Fibroblast of skin of left biceps (primary cell): ENCODE results near the gene ZNF32.
"Not testable (repeated sequence)": the region's sequence is repeated elsewhere in the genome, so short reads cannot be mapped to it uniquely, and the experiment has no call there.

Experiments
- DNase-seq, 2 experiments: peaks; one replicate each; pipeline ENCODE4 v3.0.0-alpha.2; 2013; ENCODE audit warnings: low read depth in 2 of 2

ZNF32 gene

GRCh38 chr10:43635816-43636215 is 12.9 kb downstream of the ZNF32 start:
- not testable (repeated sequence) for DNase-seq

- DNase-seq, result no peak
These were observed 19.7 kb downstream of the ZNF32 start for GRCh38 chr10:43628956-43629355.

DNA sequence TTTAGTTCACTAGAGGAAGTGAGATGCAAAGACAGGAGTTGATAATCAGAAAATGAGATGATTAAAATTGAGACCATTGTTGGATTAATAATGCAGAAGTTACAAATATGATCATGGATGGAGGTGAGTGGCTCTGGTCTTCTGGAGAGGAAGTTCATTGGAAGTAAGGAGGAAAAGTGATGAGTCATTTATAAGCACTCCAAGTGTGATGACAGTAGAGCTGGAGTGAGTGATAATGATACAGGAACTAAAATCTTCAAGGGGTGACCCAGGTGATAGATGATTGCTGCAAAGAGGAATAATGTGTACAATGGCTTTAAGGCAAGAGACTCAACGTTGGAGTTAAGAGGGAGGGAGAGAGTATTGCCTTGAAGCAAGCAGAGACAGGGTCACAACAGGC is 20.7 kb downstream of the ZNF32 start:
- DNase-seq, result no peak

DNA sequence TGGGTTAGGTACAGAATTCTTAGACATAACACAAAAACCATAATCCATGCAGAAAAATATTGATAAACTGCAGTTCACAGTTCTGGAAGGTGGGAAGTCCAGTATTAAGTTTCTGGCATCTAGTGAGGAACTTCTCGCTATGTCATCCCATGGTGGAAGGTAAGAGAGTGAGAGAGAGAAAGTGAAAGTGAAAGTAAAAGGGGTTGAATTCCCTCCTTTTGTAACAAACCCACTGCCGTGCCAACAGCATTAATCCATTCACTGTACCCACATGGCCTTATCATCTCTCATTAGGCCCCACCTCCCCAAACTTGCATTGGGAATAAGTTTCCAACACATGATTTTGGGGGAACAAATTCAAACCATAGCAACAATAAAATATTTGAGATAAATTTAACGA is 25.3 kb downstream of the ZNF32 start:
- DNase-seq, result no peak

DNA sequence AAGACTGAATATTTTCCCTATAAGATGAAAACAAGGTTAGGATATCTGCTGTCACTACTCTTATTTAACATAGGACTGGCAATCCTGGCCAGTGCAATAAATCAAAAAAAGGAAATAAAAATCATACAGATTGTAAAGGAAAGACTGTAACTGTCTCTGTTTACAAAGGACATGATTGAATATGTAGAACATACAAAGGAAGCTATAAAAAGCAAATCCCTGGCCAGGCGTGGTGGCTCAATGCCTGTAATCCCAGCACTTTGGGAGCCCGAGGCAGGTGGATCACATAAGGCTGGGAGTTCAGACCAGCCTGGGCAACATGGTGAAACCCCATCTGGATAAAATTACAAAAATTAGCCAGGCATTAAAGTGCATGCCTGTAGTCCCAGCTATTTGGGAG is 26.6 kb downstream of the ZNF32 start:
- no peak for DNase-seq

GRCh38 chr10:43619368-43619767 is 29.3 kb downstream of the ZNF32 start:
- DNase-seq, result no peak

DNA sequence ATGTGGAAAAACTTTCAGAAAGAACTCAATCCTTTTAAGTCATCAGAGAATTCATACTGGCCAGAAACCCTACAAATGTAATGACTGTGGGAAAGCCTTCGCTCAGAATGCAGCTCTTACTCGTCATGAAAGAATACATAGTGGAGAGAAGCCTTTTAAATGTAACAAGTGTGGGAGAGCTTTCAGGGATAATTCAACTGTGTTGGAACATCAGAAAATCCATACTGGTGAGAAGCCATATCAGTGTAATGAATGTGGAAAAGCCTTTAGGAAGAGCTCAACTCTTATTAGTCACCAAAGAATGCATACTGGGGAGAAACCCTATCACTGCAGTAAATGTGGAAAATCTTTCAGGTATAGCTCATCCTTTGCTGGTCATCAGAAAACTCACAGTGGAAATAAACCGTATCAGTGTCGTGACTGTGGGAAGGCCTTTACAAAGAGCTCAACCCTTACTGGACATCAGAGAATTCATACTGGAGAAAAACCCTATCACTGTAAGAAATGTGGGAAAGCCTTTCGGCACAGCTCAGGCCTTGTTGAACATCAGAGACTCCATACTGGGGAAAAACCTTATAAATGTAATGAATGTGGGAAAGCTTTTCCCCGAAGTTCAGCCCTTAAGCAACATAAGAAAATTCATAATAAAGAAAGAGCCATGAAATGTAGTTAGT is 31.8 kb downstream of the ZNF32 start:
- no peak for DNase-seq

DNA sequence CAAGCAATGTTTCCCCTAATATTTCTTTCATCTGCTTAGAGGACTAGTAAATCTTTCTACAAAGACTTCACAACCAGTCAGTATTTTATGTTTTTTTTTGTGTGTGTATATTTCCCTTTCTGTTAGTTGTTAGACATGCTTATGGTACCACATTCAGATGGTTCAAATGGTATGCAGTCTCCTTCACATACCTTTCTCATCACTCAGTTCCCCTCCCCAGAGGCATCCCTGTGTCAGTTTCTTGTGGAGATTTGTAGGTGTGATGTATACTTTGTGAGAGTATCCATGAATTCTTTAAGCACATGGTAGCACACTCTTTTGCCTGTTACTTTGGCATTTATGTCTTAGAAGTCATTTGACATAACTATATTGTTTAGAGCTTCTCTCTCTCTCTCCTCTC is 38.0 kb downstream of the ZNF32 start:
- DNase-seq, result no peak

DNA sequence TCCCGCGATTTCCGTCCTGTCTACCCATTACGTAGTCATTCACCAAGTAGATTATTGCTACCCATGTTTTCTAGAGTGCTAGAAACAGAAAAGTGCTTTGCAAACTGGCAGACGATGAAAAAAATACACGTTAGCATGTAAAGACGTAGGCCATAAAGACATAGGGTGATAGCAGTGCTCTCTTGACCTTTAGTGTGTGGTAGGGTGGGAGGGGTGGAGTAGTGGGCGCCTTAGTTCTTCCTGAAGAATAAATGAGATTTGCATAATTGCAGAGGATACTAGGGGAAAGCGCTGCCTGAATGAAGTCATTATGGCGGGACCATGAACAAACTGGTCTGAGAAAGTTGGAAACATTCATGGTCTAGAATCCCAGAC is 41.5 kb downstream of the ZNF32 start:
- no peak for DNase-seq

DNA sequence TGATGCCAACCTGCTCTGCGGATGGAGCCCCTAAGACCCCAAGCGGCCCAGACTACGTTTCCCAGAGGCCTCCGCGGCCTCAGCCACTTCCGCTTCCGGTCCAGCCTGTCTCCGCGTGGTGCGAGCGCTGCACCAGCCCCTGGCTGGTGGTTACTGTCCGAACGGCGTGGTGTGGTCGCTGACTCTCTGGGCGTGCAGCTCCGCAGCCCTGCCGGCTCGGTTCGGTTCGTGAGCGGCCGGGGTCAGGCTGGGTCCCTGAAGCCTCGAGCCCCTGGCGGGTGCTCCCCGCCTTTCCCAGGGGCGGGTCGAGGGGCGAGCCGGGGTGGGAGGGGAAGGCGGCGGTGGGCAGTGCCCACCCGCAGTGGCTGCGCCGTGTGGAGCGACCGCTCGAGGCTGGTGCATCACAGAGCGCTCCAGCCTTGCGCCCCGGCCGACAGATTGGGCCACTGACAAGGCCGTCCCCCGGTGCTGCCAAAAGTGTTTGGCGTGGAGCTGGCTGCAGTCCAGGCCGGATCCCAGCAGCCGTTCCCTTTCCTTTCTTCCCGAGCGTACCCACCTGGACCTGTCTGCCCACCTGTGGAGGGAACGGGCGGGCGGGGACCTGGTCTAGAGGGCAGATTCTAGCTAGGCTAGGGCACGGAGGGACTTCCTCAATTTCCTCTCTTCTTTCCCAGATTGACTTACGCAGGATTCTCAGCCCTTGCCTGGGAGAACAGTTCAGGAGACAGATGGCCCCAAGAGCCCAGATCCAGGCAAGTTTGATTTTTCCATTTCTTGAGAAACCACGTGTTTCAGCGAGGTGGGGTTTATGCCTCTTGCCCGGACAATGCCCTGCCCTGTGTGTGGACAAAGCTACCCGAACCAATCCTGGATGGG is 42.1 kb downstream of the ZNF32 start, which contains the start of gene ZNF485:
Gene ZNF485, plus strand, starts transcription at position 116 of the 876 bp plus-strand sequence. Its CDS starts 613 bp downstream, at position 729.
- peak in 1 of 2 experiments; percentile 16 for DNase-seq

GRCh38 chr10:43605850-43606322 is 42.8 kb downstream of the ZNF32 start:
- DNase-seq, result no peak

DNA sequence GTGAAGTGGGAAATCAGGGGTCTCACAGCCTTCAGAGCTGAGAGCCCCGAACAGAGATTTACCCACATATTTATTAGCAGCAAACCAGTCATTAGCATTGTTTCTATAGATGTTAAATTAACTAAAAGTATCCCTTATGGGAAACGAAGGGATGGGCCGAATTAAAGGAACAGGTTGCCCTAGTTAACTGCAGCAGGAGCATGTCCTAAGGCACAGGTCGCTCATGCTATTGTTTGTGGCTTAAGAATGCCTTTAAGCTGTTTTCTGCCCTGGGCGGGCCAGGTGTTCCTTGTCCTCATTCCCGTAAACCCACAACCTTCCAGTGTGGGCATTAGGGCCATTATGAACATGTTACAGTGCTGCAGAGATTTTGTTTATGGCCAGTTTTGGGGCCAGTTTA is 47.1 kb downstream of the ZNF32 start:
- not testable (repeated sequence) for DNase-seq

DNA sequence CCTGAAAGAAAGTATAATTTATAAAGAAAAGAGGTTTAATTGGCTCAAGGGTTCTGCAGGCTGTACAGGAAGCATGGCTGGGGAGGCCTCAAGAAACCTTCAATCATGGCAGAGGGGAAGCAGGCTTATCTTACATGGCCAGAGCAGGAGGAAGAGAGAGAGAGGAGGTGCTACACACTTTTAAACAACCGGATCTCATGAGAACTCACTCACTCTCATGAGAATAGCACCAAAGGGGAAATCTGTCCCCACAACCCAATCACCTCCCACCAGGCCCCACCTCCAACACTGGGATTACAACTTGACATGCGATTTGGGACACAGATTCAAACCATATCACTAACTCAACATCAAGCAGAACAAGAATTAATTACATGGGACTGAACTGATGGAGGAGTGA is 49.3 kb downstream of the ZNF32 start:
- no peak for DNase-seq

DNA sequence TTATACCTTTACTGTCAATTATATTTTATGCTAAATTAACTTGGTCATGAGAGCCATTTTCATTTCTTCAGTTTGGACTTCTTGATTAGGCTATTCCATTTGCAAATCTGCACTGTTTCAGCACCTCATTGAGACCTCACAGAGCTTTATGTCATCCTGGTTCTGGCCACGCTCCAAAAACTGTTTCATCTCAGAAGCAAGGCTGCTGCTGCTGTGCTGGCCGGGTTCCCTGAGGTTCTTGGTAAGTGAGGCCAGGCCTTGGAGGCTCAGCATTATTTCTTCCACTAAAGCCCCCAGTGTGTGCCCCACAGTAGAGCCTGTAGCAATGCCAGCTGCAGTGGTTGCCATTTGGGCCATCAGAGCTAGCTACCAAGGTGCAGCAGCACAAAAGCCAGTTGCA is 50.2 kb downstream of the ZNF32 start:
- no peak for DNase-seq

- no peak for DNase-seq
These were observed 52.1 kb downstream of the ZNF32 start for GRCh38 chr10:43596546-43596945.

GRCh38 chr10:43595739-43596298 is 52.9 kb downstream of the ZNF32 start:
- no peak for DNase-seq

DNA sequence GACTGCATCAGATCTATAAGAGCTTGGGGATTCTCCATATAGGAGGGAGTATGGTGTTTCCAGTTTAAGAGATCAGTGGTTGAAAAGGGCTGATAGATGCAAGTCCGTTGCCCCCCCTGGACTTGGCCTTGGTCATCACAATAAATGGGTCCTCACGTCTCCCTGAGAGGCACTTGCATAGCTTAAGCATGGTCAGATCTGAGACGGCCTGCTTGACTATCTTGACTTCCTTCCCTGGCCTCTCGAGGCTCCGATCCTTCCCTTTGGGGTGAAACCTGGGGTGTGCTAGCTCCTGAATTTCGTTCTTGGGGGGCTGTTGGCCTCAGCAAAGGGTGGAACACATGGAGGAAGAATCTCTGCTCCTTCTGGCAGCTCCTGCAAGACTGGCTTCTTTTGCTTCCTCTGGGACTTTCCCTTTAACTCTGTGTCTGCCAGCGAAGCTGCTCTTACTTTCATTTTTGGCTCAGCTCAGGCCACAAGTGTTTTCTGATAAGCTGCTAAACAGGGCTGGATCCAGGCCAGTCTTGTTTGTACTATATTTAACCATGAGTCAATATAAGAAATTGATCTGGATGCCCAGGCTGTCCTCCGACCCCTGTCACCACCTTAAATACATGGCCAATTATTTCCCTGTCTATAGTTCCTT is 53.6 kb downstream of the ZNF32 start:
- no peak for DNase-seq
